DOHH2 (cell line): ENCODE data around the gene ARHGEF7.

Source experiments
- H3F3A ChIP-seq: fragments of 200-600 bp; sonication (generic), shearing (Covaris generic); 2 replicates; pipeline ENCODE4 v1.6.0; 2016; ENCODE audit warnings: antibody characterized with exemption, mild to moderate bottlenecking; ENCODE audit not compliant: control insufficient read depth, insufficient read depth
- H3K27ac ChIP-seq: fragments of 200-600 bp; sonication (generic); 2 replicates; pipeline ENCODE4 v1.5.1; 2014; ENCODE audit warnings: low read depth, mild to moderate bottlenecking, low read length, moderate library complexity
- H3K27me3 ChIP-seq: fragments of 200-600 bp; sonication (generic); 2 replicates; pipeline ENCODE4 v1.6.1; 2014; ENCODE audit warnings: mild to moderate bottlenecking, low read length, mixed read lengths; ENCODE audit not compliant: control insufficient read depth
- H3K36me3 ChIP-seq: fragments of 200-600 bp; sonication (generic); 2 replicates; pipeline ENCODE4 v1.6.1; 2014; ENCODE audit warnings: mild to moderate bottlenecking, low read length, moderate library complexity, mixed read lengths; ENCODE audit not compliant: control insufficient read depth
- H3K4me1 ChIP-seq: fragments of 200-600 bp; sonication (generic); 2 replicates; pipeline ENCODE4 v1.6.1; 2014; ENCODE audit warnings: mild to moderate bottlenecking, low read length, mixed read lengths; ENCODE audit not compliant: control insufficient read depth
- H3K4me2 ChIP-seq: fragments of 200-600 bp; sonication (generic); 2 replicates; pipeline ENCODE4 v1.6.0; 2014; ENCODE audit warnings: mild to moderate bottlenecking, low read length, moderate library complexity
- H3K4me3 ChIP-seq: fragments of 200-600 bp; sonication (generic); 2 replicates; pipeline ENCODE4 v1.5.1; 2014; ENCODE audit warnings: mild to moderate bottlenecking, low read length, mixed read lengths
- H3K79me2 ChIP-seq: fragments of 200-600 bp; sonication (generic); 2 replicates; pipeline ENCODE4 v1.6.1; 2014; ENCODE audit warnings: mild to moderate bottlenecking, low read length, mixed read lengths; ENCODE audit not compliant: control insufficient read depth
- H3K9me2 ChIP-seq: fragments of 200-600 bp; sonication (generic); replicated peaks from 2 replicates; pipeline ENCODE4 v1.6.1; 2014; ENCODE audit warnings: mild to moderate bottlenecking, low read length, mixed read lengths; ENCODE audit not compliant: control insufficient read depth
- H3K9me3 ChIP-seq: fragments of 200-600 bp; sonication (generic); 2 replicates; pipeline ENCODE4 v1.6.1; 2014; ENCODE audit warnings: antibody characterized with exemption, low read length, mixed read lengths; ENCODE audit not compliant: control insufficient read depth, insufficient read depth
- H4K20me1 ChIP-seq: fragments of 200-600 bp; sonication (generic); 2 replicates; pipeline ENCODE4 v1.6.0; 2014; ENCODE audit warnings: low read depth, mild to moderate bottlenecking, antibody characterized with exemption, low read length, moderate library complexity; ENCODE audit not compliant: control insufficient read depth, insufficient read depth
- EZH2phosphoT487 ChIP-seq: fragments of 200-600 bp; sonication (generic); IDR thresholded peaks from 2 replicates; pipeline ENCODE4 v1.6.1; 2017; ENCODE audit warnings: borderline replicate concordance, mild to moderate bottlenecking, antibody characterized with exemption, low read length, moderate library complexity, mixed read lengths
- TF ChIP-seq, protein P1 (sequence below): fragments of 200-600 bp; sonication (generic); IDR thresholded peaks from one replicate; pipeline ENCODE4 v1.5.1; 2014; ENCODE audit warnings: antibody characterized with exemption, mild to moderate bottlenecking, low read depth, low read length; ENCODE audit not compliant: poor library complexity, severe bottlenecking

Gene ARHGEF7

DNA sequence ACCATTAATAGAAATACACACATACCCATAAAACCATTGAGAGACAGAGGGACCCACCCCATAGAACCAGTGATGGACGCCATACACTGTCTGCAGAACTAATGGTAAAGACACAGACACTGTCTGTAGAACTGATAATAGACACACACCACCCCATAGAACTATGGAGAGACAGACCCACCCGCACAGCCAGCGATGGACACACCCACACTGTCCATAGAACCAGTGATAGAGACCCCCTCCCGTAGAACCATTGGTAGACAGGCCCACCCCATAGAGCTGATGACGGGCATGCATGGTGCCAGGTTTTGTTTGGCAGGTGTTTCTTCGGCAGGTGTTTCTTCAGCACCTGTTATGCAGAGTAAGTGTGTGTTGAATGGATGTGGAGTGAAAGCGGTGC, 117.1 kb downstream of the ARHGEF7 start:
- H3K4me3 ChIP-seq: no peak overlapping the region
- TF ChIP-seq, protein P1, sequence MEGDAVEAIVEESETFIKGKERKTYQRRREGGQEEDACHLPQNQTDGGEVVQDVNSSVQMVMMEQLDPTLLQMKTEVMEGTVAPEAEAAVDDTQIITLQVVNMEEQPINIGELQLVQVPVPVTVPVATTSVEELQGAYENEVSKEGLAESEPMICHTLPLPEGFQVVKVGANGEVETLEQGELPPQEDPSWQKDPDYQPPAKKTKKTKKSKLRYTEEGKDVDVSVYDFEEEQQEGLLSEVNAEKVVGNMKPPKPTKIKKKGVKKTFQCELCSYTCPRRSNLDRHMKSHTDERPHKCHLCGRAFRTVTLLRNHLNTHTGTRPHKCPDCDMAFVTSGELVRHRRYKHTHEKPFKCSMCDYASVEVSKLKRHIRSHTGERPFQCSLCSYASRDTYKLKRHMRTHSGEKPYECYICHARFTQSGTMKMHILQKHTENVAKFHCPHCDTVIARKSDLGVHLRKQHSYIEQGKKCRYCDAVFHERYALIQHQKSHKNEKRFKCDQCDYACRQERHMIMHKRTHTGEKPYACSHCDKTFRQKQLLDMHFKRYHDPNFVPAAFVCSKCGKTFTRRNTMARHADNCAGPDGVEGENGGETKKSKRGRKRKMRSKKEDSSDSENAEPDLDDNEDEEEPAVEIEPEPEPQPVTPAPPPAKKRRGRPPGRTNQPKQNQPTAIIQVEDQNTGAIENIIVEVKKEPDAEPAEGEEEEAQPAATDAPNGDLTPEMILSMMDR: no peak
- TF ChIP-seq EZH2phosphoT487: no peak
- H3K4me1 ChIP-seq: no peaks in the 10 kb centered on the region
- H3K9me3 ChIP-seq: no peaks in the 10 kb centered on the region
- H3K27me3 ChIP-seq: no peaks in the 10 kb centered on the region
- peaks cover 95% of the 10 kb centered on the region for H3K36me3 ChIP-seq
- H3K4me2 ChIP-seq: no peak overlapping the region
- peaks cover 97% of the 10 kb centered on the region for H3K79me2 ChIP-seq
- H3K27ac ChIP-seq: no peak overlapping the region
- H3K9me2 ChIP-seq: no peaks in the 10 kb centered on the region
- H3F3A ChIP-seq: peaks cover 3% of the 10 kb centered on the region; the same call in 1 of the 2 replicates
- H4K20me1 ChIP-seq: peaks cover 21% of the 10 kb centered on the region

DNA sequence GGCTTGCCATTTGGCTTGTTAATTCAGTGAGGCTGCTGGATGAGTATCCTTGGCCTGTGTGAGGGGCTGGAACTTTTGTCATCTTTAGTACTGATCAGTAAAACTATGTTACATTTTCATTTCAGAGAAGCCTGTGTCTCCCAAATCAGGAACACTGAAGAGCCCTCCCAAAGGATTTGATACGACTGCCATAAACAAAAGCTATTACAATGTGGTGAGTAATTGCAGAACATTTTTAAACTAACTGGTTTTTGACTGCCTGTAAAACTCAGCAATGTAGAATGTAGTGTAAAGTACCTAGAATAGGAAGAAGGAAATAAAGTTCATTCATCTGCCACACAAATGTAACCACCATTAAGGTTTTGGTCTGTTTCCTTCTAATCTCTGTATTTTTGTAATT, 118.0 kb downstream of the ARHGEF7 start:
- Histone ChIP-seq H3K36me3 (peaks cover 95% of the 10 kb centered on the region), H3K9me2 (no peaks in the 10 kb centered on the region), H3K4me1 (no peaks in the 10 kb centered on the region), H3K79me2 (peaks cover 97% of the 10 kb centered on the region), H3K9me3 (no peaks in the 10 kb centered on the region), H4K20me1 (peaks cover 15% of the 10 kb centered on the region; the same call in 1 of the 2 replicates), H3K4me3 (no peak overlapping the region), H3F3A (peaks cover 3% of the 10 kb centered on the region; the same call in 1 of the 2 replicates), H3K4me2 (no peak overlapping the region), H3K27me3 (no peaks in the 10 kb centered on the region), H3K27ac (no peak overlapping the region)
- TF ChIP-seq, protein P1: no peak
- TF ChIP-seq EZH2phosphoT487: no peak

GRCh38 chr13:111239764-111240670, 124.9 kb downstream of the ARHGEF7 start:
- H3K4me1 ChIP-seq: no peaks in the 10 kb centered on the region
- no peak overlapping the region for H3K27ac ChIP-seq
- no peaks in the 10 kb centered on the region for H3K9me3 ChIP-seq
- no peaks in the 10 kb centered on the region for H3K27me3 ChIP-seq
- peaks cover 2% of the 10 kb centered on the region for H4K20me1 ChIP-seq
- no peak overlapping the region for H3K4me2 ChIP-seq
- no peaks in the 10 kb centered on the region for H3K9me2 ChIP-seq
- H3F3A ChIP-seq: peaks cover 2% of the 10 kb centered on the region; the same call in 1 of the 2 replicates
- peaks cover 97% of the 10 kb centered on the region for H3K36me3 ChIP-seq
- TF ChIP-seq, protein P1: no peak
- no peak for TF ChIP-seq EZH2phosphoT487
- peaks cover 90% of the 10 kb centered on the region for H3K79me2 ChIP-seq
- H3K4me3 ChIP-seq: no peak overlapping the region
